HG03442 (cell line): Measurements from ENCODE around the gene UNC5A.
A peak's percentile ranks its signal among the peaks of the same experiment; 100 is the strongest.

Experiments used
- ATAC-seq: cut with Tn5 transposase; IDR thresholded peaks from one replicate; pipeline ENCODE4 v1.9.1; 2021; ENCODE audit warnings: mild to moderate bottlenecking, moderate library complexity; ENCODE audit not compliant: unreplicated experiment

Gene UNC5A

GRCh38 chr5:176891331-176891958 lies 81.1 kb downstream of the UNC5A start:
- no peak for ATAC-seq

DNA sequence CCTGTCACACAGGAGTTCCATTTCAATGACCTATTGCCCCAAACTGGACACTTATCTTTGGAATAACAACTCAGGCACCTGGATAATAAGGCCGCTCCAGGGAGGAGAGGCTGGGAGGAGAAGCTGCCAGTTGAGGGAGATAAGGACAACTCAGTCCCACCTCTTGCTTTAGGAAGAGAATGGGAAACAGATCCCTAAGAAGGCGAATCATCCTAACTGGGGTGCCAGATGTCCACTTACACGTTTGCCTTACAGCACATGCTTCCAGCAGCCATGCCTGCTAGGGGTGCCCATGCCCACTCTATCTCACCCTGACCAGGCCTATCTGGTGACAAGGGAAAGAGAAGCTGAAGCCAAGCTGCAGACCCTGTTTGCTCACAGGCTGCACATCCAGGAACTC lies 82.3 kb downstream of the UNC5A start:
- no peak for ATAC-seq

DNA sequence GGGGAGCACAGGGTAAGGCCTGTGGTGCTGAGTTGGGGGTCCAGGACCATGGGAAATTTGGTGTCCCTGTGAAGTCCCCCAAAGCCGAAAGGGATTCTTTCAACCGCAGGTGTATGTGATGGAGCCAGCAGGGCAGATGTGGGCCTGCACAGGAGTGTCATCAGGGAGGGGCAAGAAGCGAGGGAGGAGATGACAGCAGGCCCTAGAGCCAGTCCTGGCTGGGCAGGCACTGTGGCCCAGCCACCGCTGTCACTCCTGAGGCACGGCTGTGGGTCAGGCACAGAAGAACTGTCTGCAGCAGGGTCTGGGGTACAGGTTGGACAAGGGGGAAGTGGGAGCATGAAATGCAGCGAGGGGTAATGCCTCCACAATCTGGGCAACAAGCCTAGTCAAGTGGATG lies 83.9 kb downstream of the UNC5A start:
- no peak for ATAC-seq

- no peak for ATAC-seq
Measured at GRCh38 chr5:176895831-176896230, 85.5 kb downstream of the UNC5A start.

DNA sequence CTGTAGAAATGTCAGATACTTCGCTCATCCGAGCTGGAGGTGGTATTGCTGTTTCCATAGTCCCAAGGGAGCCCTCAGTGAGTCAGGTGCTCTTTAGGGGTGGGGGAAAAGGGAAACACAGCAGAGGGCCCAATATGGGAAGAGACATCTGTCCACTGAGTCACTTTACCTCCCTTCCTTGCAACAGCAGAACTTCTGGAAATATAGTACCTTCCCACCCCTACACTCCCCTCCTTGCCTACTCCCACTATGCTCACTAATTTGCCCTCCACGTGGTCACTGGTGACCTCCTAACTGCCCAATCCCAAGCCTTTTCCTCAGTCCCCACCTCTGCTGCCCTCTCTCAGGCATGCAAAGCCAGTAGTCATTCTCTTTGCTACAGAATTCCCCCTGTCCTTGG lies 86.9 kb downstream of the UNC5A start:
- no peak for ATAC-seq

GRCh38 chr5:176899296-176899891 lies 89.0 kb downstream of the UNC5A start, which contains the start of gene HK3:
HK3 (minus strand) TSS chr5:176899346; CDS start chr5:176896159, 3,187 bp downstream.
- ATAC-seq, result no peak

DNA sequence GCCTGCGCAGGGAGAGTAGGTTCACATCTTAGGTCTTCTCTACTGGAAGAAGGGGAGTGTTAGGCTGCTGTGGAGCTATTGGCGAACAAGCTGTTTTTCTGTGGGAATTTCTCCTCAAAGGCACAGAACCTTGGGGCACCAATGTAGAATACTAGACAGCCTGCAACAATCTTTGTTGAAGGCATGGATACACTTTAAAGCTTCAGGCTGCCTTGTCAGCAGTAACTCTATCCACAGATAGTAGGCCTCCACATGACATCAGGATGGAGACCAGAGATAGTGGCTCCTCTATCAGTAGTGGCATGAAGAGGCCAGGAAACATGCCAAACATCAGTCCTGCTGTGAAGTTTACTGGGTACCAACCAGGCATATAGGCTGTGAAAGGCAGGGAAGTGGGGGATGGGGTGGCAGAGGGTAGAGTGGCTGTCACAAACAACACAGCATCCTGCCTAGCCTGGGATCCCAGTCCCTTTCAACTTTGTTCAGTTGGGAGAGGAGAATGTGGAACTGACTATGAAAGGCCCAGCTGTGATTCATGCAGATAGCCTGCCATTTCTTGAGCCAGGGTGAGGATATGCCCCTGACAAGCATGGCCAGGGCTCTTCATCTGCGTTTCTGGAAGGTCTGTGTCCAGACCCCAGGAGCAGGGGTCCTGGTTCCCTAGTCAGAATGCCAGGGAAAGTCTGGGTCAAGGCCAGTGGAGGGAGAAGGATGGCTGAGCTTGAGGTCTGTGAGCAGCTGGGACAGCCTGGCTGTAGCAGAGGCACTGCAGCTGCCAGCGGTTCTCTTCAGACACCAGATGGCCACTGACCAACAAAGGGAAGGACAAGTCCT lies 89.8 kb downstream of the UNC5A start:
- no peak for ATAC-seq

GRCh38 chr5:176900780-176901204 lies 90.4 kb downstream of the UNC5A start:
- ATAC-seq, result no peak

- ATAC-seq, result peak; percentile 43
Measured at GRCh38 chr5:176901260-176902101, 91.1 kb downstream of the UNC5A start.

- no peak for ATAC-seq
Measured at GRCh38 chr5:176902102-176902814, 91.9 kb downstream of the UNC5A start.

DNA sequence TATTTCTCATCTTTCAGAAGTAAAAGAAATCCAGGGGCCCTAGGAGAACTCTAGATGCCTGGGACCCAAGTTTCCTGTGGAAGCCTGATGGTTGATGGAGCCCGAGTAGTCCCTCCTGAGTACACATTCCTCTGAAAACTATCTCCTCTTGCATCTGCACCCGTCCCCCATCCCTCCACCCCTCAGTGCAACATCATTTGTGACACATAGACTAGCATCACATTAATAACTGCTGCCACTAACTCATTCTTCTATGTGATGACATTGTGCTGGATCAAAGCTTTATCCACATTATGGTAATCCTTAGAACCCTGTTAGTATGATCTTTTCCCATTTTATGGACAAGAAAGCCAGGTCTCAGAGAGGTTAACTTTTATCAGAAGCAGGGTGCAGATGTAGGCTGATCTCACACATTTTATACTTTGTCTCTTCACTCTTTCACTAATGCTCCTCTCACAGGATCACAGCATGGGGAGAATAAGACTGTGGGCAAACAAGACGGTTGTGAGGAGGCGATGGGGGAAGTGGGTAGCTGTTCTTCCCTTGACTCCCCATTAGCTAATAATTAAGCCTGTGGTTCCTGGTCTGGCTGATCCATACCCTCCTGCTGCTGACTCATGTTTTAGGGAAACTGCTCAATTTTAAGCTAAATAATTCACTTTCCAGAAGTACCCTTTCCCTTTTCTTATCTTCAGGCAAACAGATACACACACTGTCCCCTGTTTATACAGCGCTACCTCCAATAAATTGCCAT lies 92.7 kb downstream of the UNC5A start:
- ATAC-seq, result no peak

DNA sequence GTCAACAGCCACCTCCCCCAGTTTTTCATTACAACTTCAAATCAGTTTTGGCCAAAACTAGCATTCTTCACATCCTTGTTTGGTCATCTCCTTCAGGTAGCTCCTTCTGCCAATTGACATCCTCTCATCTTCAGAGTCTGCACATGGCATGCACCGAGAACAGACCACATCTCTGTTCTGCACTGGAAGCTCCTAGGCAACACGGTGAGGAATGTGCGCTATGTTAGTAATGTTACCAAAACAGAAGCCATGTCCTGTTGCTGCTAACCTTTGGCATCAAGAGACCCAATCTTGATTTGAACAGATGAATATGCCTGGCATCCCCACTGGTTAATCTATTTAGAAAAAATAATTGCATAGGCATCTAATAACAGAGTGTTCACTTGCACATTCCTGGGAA lies 93.9 kb downstream of the UNC5A start:
- no peak for ATAC-seq

DNA sequence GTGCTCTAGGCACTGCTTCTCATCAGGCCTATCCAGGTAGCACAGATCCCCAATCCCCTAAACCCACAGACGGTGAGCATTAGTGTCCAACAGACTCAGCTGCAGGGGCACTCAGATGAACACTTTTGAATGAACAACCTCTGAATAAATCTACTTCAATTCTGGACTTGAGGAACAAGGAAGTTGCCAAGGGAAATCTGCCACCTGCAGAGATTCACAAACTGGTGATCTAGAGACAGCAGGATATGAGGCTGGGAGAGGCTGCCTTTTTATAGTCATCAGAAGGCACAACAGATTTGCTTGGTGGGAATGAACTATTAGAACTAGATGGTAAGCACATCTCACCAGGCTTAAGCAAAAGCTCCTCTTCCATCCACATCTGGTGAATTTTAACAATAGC lies 95.8 kb downstream of the UNC5A start:
- no peak for ATAC-seq

DNA sequence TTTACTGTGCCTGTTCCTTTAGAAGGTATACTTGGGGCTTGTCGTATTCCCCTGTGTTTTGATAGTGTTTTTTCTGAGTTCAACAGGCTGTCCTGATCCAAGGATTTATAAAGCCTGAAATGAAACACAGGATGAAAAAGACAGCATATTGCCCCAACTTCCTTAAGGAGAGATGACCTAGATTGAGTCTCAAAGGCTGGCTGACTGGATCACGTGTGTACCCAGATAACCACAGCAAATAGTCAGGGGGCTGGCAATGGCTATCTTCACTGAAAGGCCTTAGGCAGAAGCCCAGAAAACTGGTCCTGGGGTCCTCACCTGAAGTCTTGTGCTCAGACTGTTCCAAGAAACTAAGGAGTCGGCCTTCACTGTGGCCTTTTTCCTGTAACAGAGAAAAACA lies 96.4 kb downstream of the UNC5A start:
- no peak for ATAC-seq

GRCh38 chr5:176908675-176909368 lies 98.5 kb downstream of the UNC5A start:
- ATAC-seq, result no peak

DNA sequence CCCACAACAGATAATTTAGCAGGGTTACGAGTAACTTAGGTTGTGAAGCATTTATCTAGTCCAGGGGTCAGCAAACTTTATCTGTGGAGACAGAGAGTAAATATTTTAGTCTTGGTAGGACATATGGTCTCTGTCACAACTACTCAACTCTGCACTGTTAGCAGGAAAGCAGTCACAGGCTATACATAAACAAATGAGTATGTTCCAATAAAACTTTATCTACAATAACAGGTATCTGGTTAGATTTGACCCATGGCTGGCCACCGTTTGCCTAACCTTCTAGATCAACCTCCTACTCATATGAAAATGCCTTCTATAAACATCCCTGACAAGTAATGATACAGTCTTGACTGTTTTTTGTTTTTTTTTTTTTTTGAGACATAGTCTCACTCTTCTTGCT lies 101.8 kb downstream of the UNC5A start:
- ATAC-seq, result no peak

DNA sequence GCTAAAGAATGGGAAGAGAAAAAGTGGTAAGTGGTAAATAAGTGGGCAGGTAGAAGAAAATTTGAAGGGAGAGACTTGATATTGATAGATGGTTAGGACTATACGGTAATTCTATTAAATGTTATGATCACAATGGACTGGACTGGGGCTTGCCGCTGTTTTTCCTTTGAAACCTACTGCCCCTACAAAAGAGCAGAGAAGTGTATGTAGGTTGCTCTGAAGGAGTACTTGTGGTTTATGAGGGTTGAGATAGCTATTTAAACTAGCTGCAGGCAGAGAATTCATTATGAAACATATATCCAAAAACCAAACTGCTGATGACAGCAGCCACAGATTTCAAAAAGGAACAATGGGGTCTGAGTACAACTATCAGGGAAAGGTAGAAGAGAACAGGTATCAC lies 105.5 kb downstream of the UNC5A start:
- no peak for ATAC-seq

- no peak for ATAC-seq
Measured at GRCh38 chr5:176916337-176916736, 106.0 kb downstream of the UNC5A start.

DNA sequence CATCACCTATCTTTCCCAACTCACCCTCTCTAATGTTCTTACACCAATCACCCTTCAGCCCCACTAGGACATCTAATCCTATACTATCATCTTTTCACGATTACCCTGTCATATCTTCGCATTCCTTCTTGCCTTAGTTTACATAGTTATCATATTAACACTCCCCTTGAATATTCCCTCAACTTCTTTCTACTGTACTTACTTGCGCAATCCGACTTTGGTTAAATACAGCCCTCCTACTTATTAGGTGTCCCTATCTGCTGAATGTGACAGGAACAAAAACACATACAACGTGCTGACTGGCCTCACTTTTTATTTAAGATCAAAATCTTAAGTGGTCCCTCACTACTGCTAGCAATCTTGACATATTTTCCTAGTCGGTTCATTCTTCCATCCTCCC lies 108.3 kb downstream of the UNC5A start:
- no peak for ATAC-seq
